CD14-positive monocyte (primary cell): ENCODE results near the gene GREM2. TPM values are rescaled to one million over a fixed set of nuclear protein-coding genes. Genes with fewer than 3 reads are reported as not detected.

Source experiments
- DNase-seq, 3 donors: peaks; one replicate each; pipeline ENCODE4 v3.0.0-alpha.2; 2011 to 2022
- H2AFZ ChIP-seq: 2 replicates; pipeline ENCODE4 v1.6.0; 2012; ENCODE audit warnings: mild to moderate bottlenecking, low read depth, low read length, inconsistent platforms; ENCODE audit not compliant: insufficient read depth, poor library complexity, severe bottlenecking
- H3K27ac ChIP-seq, 2 donors: 1 replicate in 1 of 2; 2 replicates in 1 of 2; pipeline ENCODE4 v1.5.1; 2012 to 2013; ENCODE audit warnings: low read length in 2 of 2, control low read depth in 1 of 2, inconsistent platforms in 1 of 2, low read depth in 1 of 2, mild to moderate bottlenecking in 1 of 2
- H3K27me3 ChIP-seq, 2 donors: one replicate each; pipeline versions ENCODE4 v1.6.0 to v1.6.1; 2011 to 2013; ENCODE audit warnings: low read length in 2 of 2; ENCODE audit not compliant: control insufficient read depth in 2 of 2, insufficient read depth in 2 of 2
- H3K36me3 ChIP-seq, 2 donors: replicated peaks in 1 of 2; 1 replicate in 1 of 2; 2 replicates in 1 of 2; pipeline versions ENCODE4 v1.5.1 to v1.6.1; 2012 to 2013; ENCODE audit warnings: low read length in 2 of 2, control low read depth in 1 of 2, inconsistent platforms in 1 of 2, mild to moderate bottlenecking in 1 of 2; ENCODE audit not compliant: insufficient read depth in 2 of 2, control insufficient read depth in 1 of 2
- H3K4me1 ChIP-seq, 2 donors: 1 replicate in 1 of 2; 2 replicates in 1 of 2; pipeline versions ENCODE4 v1.5.1 to v1.6.1; 2012 to 2013; ENCODE audit warnings: low read length in 2 of 2, control low read depth in 1 of 2, inconsistent platforms in 1 of 2, mild to moderate bottlenecking in 1 of 2, moderate library complexity in 1 of 2; ENCODE audit not compliant: insufficient read depth in 2 of 2, control insufficient read depth in 1 of 2
- H3K4me2 ChIP-seq: replicated peaks from 2 replicates; pipeline ENCODE3; 2012; ENCODE audit warnings: low read length, moderate library complexity, mild to moderate bottlenecking; ENCODE audit not compliant: poor library complexity, severe bottlenecking; ENCODE audit errors: extremely low read depth
- H3K4me3 ChIP-seq, 3 experiments: fragments of 200-600 bp in 1 of 3; sonication (generic) in 1 of 3; replicated peaks in 1 of 3; 1 replicate in 2 of 3; 2 replicates in 1 of 3; pipeline ENCODE4 v1.5.1; 2011 to 2013; ENCODE audit warnings: low read length in 3 of 3, mild to moderate bottlenecking in 3 of 3, control low read depth in 2 of 3, low read depth in 2 of 3, inconsistent platforms in 1 of 3, moderate library complexity in 1 of 3
- H3K79me2 ChIP-seq: 2 replicates; pipeline ENCODE4 v1.6.0; 2012; ENCODE audit warnings: mild to moderate bottlenecking, control low read depth, inconsistent platforms, low read length, moderate library complexity; ENCODE audit not compliant: insufficient read depth
- H3K9ac ChIP-seq: 2 replicates; pipeline ENCODE4 v1.6.0; 2017; ENCODE audit warnings: low read length, mild to moderate bottlenecking; ENCODE audit not compliant: insufficient read depth, poor library complexity, severe bottlenecking
- H3K9me3 ChIP-seq, 2 donors: replicated peaks in 1 of 2; 1 replicate in 1 of 2; 2 replicates in 1 of 2; pipeline versions ENCODE4 v1.5.1 to v1.6.1; 2012 to 2013; ENCODE audit warnings: low read length in 2 of 2, control low read depth in 1 of 2; ENCODE audit not compliant: control insufficient read depth in 1 of 2, insufficient read depth in 1 of 2
- H4K20me1 ChIP-seq: 2 replicates; pipeline ENCODE4 v1.6.0; 2012; ENCODE audit warnings: mild to moderate bottlenecking, low read length, control low read depth, moderate library complexity; ENCODE audit not compliant: insufficient read depth
- H3K27ac Mint-ChIP-seq, 7 donors: one replicate each; pipeline ENCODE4 v1.8.0; 2020; ENCODE audit warnings: mild to moderate bottlenecking in 7 of 7, mixed read lengths in 7 of 7, moderate library complexity in 6 of 7, inconsistent platforms in 2 of 7
- H3K27me3 Mint-ChIP-seq, 3 donors: one replicate each; pipeline ENCODE4 v1.8.0; 2021 to 2022; ENCODE audit warnings: low read depth in 3 of 3, mild to moderate bottlenecking in 3 of 3, mixed read lengths in 3 of 3, moderate library complexity in 3 of 3, inconsistent platforms in 1 of 3
- H3K36me3 Mint-ChIP-seq, 2 donors: one replicate each; pipeline ENCODE4 v1.8.0; 2020; ENCODE audit warnings: mixed read lengths in 2 of 2, inconsistent platforms in 1 of 2, mild to moderate bottlenecking in 1 of 2
- H3K4me1 Mint-ChIP-seq: one replicate; pipeline ENCODE4 v1.8.0; 2020; ENCODE audit warnings: mild to moderate bottlenecking, mixed read lengths
- H3K4me3 Mint-ChIP-seq, 2 donors: one replicate each; pipeline ENCODE4 v1.8.0; 2020; ENCODE audit warnings: mild to moderate bottlenecking in 2 of 2, mixed read lengths in 2 of 2, moderate library complexity in 1 of 2
- H3K9me3 Mint-ChIP-seq, 7 donors: one replicate each; pipeline ENCODE4 v1.8.0; 2020 to 2022; ENCODE audit warnings: mixed read lengths in 7 of 7, mild to moderate bottlenecking in 6 of 7, moderate library complexity in 6 of 7, inconsistent platforms in 2 of 7
- CTCF ChIP-seq: fragments of 200-600 bp; IDR thresholded peaks from one replicate; pipeline ENCODE4 v1.8.0; 2022; ENCODE audit warnings: antibody characterized with exemption, mild to moderate bottlenecking
- WGBS: methylation state at CpG from one replicate; pipeline ENCODE4 v1.1.5; 2013; ENCODE audit warnings: missing lambda C conversion rate; ENCODE audit not compliant: insufficient coverage; 5-methylcytosine and 5-hydroxymethylcytosine counted together
- intact Hi-C, 2 donors: fragments of 100-400 bp; cut with micrococcal nuclease; formaldehyde crosslinking; loops; one replicate each; pipeline versions ENCODE4 v1.15.0 to v1.15.1; 2023
- polyA plus RNA-seq, 3 donors: library from polyadenylated mRNA; depleted of rRNA in 1 of 3; unstranded in 2 of 3; stranded (reverse) in 1 of 3; fragments of 300-500 nt in 2 of 3; fragments of >200 nt in 1 of 3; fragmentation: Illumina TruSeq in 2 of 3; gene quantifications; 1 replicate in 2 of 3; 2 replicates in 1 of 3; pipeline ENCODE4 v1.2.3, GENCODE V29; 2012 to 2021

The GREM2 gene
- polyA plus RNA-seq, 3 donors: not detected

- Histone ChIP-seq H3K4me2 (no peak overlapping the region), H3K79me2 (no peaks in the 10 kb centered on the region), H3K9me3 (peaks cover 0 to 6% of the 10 kb centered on the region in 2 donors), H3K9ac (no peak overlapping the region), H3K27ac (no peak overlapping the region), H3K27me3 (no peaks in the 10 kb centered on the region), H3K4me3 (no peak overlapping the region), H4K20me1 (no peaks in the 10 kb centered on the region), H3K4me1 (no peaks in the 10 kb centered on the region), H2AFZ (no peak overlapping the region), H3K36me3 (no peaks in the 10 kb centered on the region)
- no peak for TF ChIP-seq CTCF
- intact Hi-C loops: no loop called here
- H3K36me3 Mint-ChIP-seq: no peaks in the 10 kb centered on the region
- no CpG with 5 or more reads among the region's 6 CpGs for WGBS
- DNase-seq: no peak
- no peaks in the 10 kb centered on the region for H3K4me1 Mint-ChIP-seq
- peaks cover 0 to 6% (median 2%) of the 10 kb centered on the region in 7 donors for H3K9me3 Mint-ChIP-seq
- H3K4me3 Mint-ChIP-seq: no peak overlapping the region
- no peak overlapping the region for H3K27ac Mint-ChIP-seq
- H3K27me3 Mint-ChIP-seq: peaks cover 0 to 2% (median 0%) of the 10 kb centered on the region in 3 donors
These were observed 133.4 kb downstream of the GREM2 start for GRCh38 chr1:240478536-240478935.

- TF ChIP-seq CTCF: no peak
- no peak overlapping the region for H3K9ac ChIP-seq
These were observed 136.1 kb downstream of the GREM2 start for GRCh38 chr1:240475832-240476231.

More at GRCh38 chr1:240475832-240476231, 136.1 kb downstream of the GREM2 start:
- Histone ChIP-seq H3K79me2 (no peaks in the 10 kb centered on the region), H2AFZ (no peak overlapping the region), H3K27me3 (no peaks in the 10 kb centered on the region), H3K4me2 (no peak overlapping the region), H3K4me1 (no peaks in the 10 kb centered on the region), H3K4me3 (no peak overlapping the region), H3K27ac (no peak overlapping the region), H4K20me1 (no peaks in the 10 kb centered on the region), H3K36me3 (no peaks in the 10 kb centered on the region), H3K9me3 (peaks cover 0 to 6% of the 10 kb centered on the region in 2 donors)
- peaks cover 0 to 6% (median 2%) of the 10 kb centered on the region in 7 donors for H3K9me3 Mint-ChIP-seq
- no peak overlapping the region for H3K4me3 Mint-ChIP-seq
- intact Hi-C loops: no loop called here
- no peaks in the 10 kb centered on the region for H3K36me3 Mint-ChIP-seq
- H3K4me1 Mint-ChIP-seq: no peaks in the 10 kb centered on the region
- DNase-seq: no peak
- 50% methylated on average over 1 of the region's 4 CpGs for WGBS
- H3K27me3 Mint-ChIP-seq: peaks cover 0 to 2% (median 0%) of the 10 kb centered on the region in 3 donors
- no peak overlapping the region for H3K27ac Mint-ChIP-seq
